Measurements from ENCODE around the gene CDH4. TPM values are rescaled to one million over a fixed set of nuclear protein-coding genes. Genes with fewer than 3 reads are reported as not detected.

CDH4 gene
- total and polyA plus RNA-seq, 2 donors (not counting 1 experiment from before 2014, with no cell fraction given): not detected

GRCh38 chr20:61857414-61857775, 605.3 kb downstream of the CDH4 start:
- Histone ChIP-seq H3K4me3 (ENCODE audit: control extremely low read depth in 1 of 5, extremely low read depth in 1 of 5, insufficient read depth in 1 of 5, low read depth in 2 of 5, low read length in 4 of 5) (no peak overlapping the region), H2AFZ (ENCODE audit: insufficient read depth, low read depth, low read length, poor library complexity, severe bottlenecking) (no peak overlapping the region), H3K9me3 (ENCODE audit: control extremely low read depth in 1 of 3, control insufficient read depth in 2 of 3, insufficient read depth in 1 of 3, low read length in 2 of 3) (peaks cover 0 to 51% (median 0%) of the 10 kb centered on the region in 3 donors), H3K79me2 (ENCODE audit: control insufficient read depth, insufficient read depth, low read length) (no peaks in the 10 kb centered on the region), H3K36me3 (replicated peaks in 1 of 2; ENCODE audit: control extremely low read depth in 1 of 2, control insufficient read depth in 1 of 2, extremely low read depth in 1 of 2, insufficient read depth in 2 of 2, low read length in 1 of 2) (no peaks in the 10 kb centered on the region), H3K27me3 (replicated peaks in 1 of 4; ENCODE audit: control extremely low read depth in 1 of 4, control insufficient read depth in 3 of 4, insufficient read depth in 4 of 4, low read length in 3 of 4) (no peaks in the 10 kb centered on the region), H3K4me1 (ENCODE audit: control insufficient read depth in 2 of 2, insufficient read depth in 2 of 2, low read length in 2 of 2) (no peaks in the 10 kb centered on the region), H3K9ac (ENCODE audit: low read length) (no peak overlapping the region), H3K4me2 (replicated peaks; ENCODE audit: low read depth, low read length, poor library complexity, severe bottlenecking) (no peak overlapping the region), H4K20me1 (ENCODE audit: control insufficient read depth, insufficient read depth, low read length, poor library complexity, severe bottlenecking) (no peaks in the 10 kb centered on the region), H3K27ac (ENCODE audit: low read length in 2 of 2) (no peak overlapping the region)
- no peak overlapping the region for H3K27ac Mint-ChIP-seq
- H3K27me3 Mint-ChIP-seq: peaks cover 4% of the 10 kb centered on the region
- intact Hi-C loops (cut with micrococcal nuclease): no loop called here
- no peak for ATAC-seq (ENCODE audit: low read depth)
- ChIA-PET POLR2A (no interaction called here), CTCF (interaction anchor here (0.7 kb wide), 1 partner anchor 69 kb away, joined by 4 read pairs; no protein-coding TSS in a partner anchor)
- WGBS (ENCODE audit: insufficient coverage): 84% methylated on average over 6 of the region's 10 CpGs
- no peaks in the 10 kb centered on the region for H3K4me1 Mint-ChIP-seq
- H3K9me3 Mint-ChIP-seq (ENCODE audit: insufficient read depth): no peaks in the 10 kb centered on the region
- no peak for DNase-seq
- TF ChIP-seq CTCF (IDR thresholded peaks at IDR 0.05) (no peak), EZH2 (IDR thresholded peaks at IDR 0.05; ENCODE audit: borderline replicate concordance, insufficient read depth, low read depth, low read length, poor library complexity, severe bottlenecking) (no peak)
- no peak overlapping the region for H3K4me3 Mint-ChIP-seq

GRCh38 chr20:61857884-61858283, 605.8 kb downstream of the CDH4 start:
- CTCF ChIA-PET: interaction anchor here (0.7 kb wide), 1 partner anchor 70 kb away, joined by 4 read pairs; no protein-coding TSS in a partner anchor
- Histone ChIP-seq H2AFZ (ENCODE audit: insufficient read depth, low read depth, low read length, poor library complexity, severe bottlenecking) (no peak overlapping the region), H3K4me1 (ENCODE audit: control insufficient read depth in 2 of 2, insufficient read depth in 2 of 2, low read length in 2 of 2) (no peaks in the 10 kb centered on the region), H4K20me1 (ENCODE audit: control insufficient read depth, insufficient read depth, low read length, poor library complexity, severe bottlenecking) (no peaks in the 10 kb centered on the region), H3K9ac (ENCODE audit: low read length) (no peak overlapping the region), H3K9me3 (ENCODE audit: control extremely low read depth in 1 of 3, control insufficient read depth in 2 of 3, insufficient read depth in 1 of 3, low read length in 2 of 3) (peaks cover 0 to 49% (median 0%) of the 10 kb centered on the region in 3 donors), H3K36me3 (replicated peaks in 1 of 2; ENCODE audit: control extremely low read depth in 1 of 2, control insufficient read depth in 1 of 2, extremely low read depth in 1 of 2, insufficient read depth in 2 of 2, low read length in 1 of 2) (no peaks in the 10 kb centered on the region), H3K79me2 (ENCODE audit: control insufficient read depth, insufficient read depth, low read length) (no peaks in the 10 kb centered on the region), H3K4me2 (replicated peaks; ENCODE audit: low read depth, low read length, poor library complexity, severe bottlenecking) (no peak overlapping the region), H3K27me3 (replicated peaks in 1 of 4; ENCODE audit: control extremely low read depth in 1 of 4, control insufficient read depth in 3 of 4, insufficient read depth in 4 of 4, low read length in 3 of 4) (no peaks in the 10 kb centered on the region), H3K27ac (ENCODE audit: low read length in 2 of 2) (no peak overlapping the region), H3K4me3 (ENCODE audit: control extremely low read depth in 1 of 5, extremely low read depth in 1 of 5, insufficient read depth in 1 of 5, low read depth in 2 of 5, low read length in 4 of 5) (no peak overlapping the region)
- intact Hi-C loops (cut with micrococcal nuclease): no loop called here
- Mint-ChIP-seq H3K27ac (no peak overlapping the region), H3K4me1 (no peaks in the 10 kb centered on the region), H3K27me3 (peaks cover 4% of the 10 kb centered on the region), H3K4me3 (no peak overlapping the region), H3K9me3 (ENCODE audit: insufficient read depth) (no peaks in the 10 kb centered on the region)
- TF ChIP-seq CTCF (IDR thresholded peaks at IDR 0.05) (no peak), EZH2 (IDR thresholded peaks at IDR 0.05; ENCODE audit: borderline replicate concordance, insufficient read depth, low read depth, low read length, poor library complexity, severe bottlenecking) (no peak)
- no peak for DNase-seq
- ATAC-seq (ENCODE audit: low read depth): no peak
- POLR2A ChIA-PET: no interaction called here
- WGBS (ENCODE audit: insufficient coverage): 93% methylated on average over 1 of the region's 1 CpG

Data from B cell (primary cell).